ENCODE data around the gene CPNE4.
"Not testable (repeated sequence)": the region's sequence is repeated elsewhere in the genome, so short reads cannot be mapped to it uniquely, and the experiment has no call there.

CPNE4 gene

GRCh38 chr3:132034486-132035464 lies at the start of gene CPNE4:
CPNE4 (minus strand) TSS chr3:132035014.
- DNase-seq (ENCODE audit: low spot score): peak; percentile 95

DNA sequence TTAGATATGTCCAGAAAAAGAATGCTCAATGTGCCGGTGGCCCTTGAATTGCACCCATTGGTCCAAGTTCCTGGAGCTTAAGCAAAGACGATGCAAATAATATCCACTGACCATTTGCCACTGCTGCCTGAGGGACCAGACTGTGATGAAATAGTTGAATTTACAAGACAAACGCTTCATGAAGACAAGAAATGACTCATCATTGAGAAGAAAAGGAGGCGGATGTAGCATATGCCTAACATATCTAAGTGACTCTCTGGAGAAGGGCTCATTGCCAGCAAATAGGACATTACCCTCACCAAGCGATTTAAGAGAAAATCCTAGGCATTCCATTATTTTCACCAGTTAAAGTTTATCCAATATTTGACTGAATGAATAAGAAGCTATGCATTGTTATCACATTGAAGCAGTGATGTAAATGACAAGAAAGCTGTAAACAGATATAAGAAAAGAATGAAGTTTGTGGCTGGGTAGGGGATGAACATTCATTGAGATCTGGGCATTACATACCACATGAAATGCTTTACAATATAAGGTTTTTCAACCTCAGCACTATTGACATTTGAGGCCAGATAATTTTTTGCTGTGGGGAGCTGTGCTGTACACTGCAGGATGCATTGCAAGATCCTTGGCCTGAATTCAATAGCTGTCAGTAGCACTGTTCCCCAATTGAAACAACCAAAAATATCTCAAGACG lies 48.9 kb upstream of the CPNE4 start:
- peak; percentile 9 for DNase-seq (ENCODE audit: low spot score)

DNA sequence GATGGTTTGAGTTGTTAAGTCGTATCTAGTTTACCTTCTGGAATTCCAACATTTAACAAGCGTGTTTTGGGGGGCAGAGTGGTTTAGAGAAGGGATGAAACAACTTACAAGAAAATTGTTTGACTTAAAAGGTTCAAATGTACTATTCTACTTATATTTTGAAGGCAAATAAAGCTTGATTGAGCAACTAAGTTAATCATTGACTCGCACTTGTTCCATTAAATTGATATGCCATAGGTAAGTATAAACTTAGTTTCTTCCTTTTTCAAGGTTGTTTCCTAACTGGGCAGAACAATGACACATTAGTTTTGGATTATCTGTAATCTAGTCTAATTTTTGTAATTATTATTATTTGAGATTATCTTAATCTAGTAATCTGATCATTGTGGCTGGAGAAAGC lies 48.3 kb upstream of the CPNE4 start:
- DNase-seq (ENCODE audit: low spot score): no peak

- no peak for DNase-seq (ENCODE audit: low spot score)
These were observed 44.3 kb upstream of the CPNE4 start for GRCh38 chr3:132079147-132079546.

DNA sequence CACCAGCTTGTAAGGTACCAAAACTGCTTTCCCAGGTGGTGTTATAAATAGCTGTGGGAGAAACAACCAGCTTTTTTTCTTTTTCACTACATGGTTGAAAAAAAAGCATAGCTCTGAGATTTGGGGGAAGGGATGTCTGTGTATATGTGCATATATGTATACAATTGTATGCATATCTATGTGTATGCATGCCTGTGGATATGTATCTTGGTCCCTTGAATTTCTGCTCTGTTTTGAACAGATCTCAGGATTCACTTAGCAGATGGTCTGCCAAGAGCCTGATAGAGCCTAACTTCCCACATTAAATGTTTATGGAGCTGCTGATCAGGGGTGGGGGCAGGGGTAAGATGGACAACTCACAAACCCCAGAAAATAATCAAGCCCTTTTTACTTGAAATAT lies 39.0 kb upstream of the CPNE4 start:
- DNase-seq (ENCODE audit: low spot score): no peak

DNA sequence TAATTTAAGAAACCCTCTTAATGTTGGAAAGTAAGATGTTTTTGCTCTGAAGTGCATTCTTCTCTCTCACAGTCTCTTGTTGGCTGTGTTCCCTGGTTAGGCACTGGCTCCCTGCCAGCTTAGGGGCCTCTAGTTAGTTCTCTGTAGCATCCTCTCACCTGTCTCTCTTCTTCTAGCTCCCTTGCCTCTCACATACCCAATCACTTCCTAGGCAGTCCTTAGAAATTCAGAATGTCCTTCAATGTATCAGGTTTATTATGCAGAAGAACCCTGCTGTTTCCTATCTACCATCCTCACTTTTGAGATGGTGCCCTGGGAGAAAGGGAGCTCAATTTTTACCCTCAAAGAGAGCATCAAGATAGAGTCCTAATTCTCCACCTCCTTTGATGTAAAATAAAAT lies 36.2 kb upstream of the CPNE4 start:
- peak; percentile 14 for DNase-seq (ENCODE audit: low spot score)

GRCh38 chr3:132064114-132064513 lies 29.3 kb upstream of the CPNE4 start:
- peak; percentile 29 for DNase-seq (ENCODE audit: low spot score)

DNA sequence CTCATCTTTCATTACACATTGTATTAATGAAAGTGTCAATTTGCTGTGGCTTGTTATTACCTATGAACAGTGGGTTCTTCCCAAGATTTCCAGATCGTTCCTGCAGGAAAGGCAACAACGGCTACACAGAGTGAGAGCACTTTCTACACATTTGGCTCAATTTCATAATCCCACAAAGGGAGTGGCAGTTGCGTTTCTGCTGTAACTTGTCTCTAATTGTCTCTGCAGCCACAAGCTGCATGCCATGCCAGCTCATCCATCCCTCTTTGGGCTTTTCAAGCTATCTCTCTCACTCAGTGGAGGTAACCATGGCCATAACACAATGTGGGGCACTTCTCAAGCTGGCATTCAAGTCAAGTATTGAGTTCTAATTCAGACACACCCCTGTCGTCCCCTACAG lies 27.7 kb upstream of the CPNE4 start:
- DNase-seq (ENCODE audit: low spot score): no peak

DNA sequence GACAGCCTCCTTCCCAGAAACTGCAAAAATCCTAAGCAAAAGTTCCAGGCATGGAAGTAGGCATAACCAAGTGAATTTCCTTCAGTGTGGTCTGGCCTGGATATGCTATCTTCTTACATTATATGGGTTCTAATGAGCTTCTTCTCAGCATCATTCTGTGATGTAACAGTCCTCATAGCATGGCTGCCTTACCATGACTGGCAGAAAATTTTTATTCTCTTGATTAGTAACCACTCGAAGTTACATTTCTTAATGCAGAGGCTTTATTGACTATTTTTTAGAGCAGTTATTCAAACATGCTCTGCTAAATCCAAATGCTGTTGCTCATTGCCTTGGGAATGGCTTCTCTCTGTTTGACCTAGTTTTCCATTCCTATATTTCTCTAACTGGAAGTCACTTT lies 21.1 kb upstream of the CPNE4 start:
- DNase-seq (ENCODE audit: low spot score): no peak

DNA sequence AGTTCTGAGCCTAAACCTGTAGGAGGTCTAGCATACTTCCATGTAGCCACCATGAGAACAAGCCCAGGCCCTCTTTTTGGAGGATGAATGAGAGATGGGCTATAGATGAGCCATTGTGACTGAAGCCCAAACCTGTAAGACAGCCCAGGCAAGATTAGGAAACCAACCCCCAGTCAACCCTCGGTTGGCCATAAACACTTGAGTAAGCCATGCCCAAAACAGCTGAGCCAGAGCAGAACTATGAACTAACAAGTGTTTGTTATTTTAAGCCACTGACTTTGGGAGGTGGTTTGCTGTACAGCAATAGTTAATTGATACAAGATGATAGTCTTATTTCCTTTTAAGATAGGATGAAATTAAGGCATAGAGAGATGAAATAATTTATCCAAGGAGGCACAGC lies 12.4 kb upstream of the CPNE4 start:
- DNase-seq (ENCODE audit: low spot score): no peak

GRCh38 chr3:132044874-132045273 lies 10.1 kb upstream of the CPNE4 start:
- DNase-seq (ENCODE audit: low spot score): not testable (repeated sequence)

GRCh38 chr3:132042681-132043080 lies 7.9 kb upstream of the CPNE4 start:
- no peak for DNase-seq (ENCODE audit: low spot score)

- peak; percentile 33 for DNase-seq (ENCODE audit: low spot score)
These were observed 3.5 kb upstream of the CPNE4 start for GRCh38 chr3:132038198-132038825.

GRCh38 chr3:132037581-132037980 lies 2.8 kb upstream of the CPNE4 start:
- DNase-seq (ENCODE audit: low spot score): no peak

DNA sequence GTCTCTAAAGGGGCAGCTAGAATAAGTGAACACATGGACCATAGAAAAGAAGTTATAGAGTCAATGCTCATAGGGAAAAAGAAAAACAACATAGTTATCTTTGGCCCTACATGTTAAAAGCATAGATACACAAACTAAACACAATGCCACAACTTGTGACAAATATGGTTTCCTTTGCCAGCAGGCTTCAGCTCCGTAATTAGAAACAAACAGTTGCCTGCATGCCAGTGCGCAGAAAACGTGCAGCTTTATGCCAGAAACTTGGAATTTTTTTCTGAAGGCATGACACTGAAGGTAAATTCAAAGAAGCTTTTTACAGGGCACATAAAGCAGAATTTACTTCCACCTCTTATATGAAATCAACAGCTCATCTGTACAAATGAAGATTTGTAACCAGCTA lies 2.2 kb upstream of the CPNE4 start:
- no peak for DNase-seq (ENCODE audit: low spot score)

- peak; percentile 14 for DNase-seq (ENCODE audit: low spot score)
These were observed 723 bp downstream of the CPNE4 start for GRCh38 chr3:132034097-132034485.

- peak; percentile 6 for DNase-seq (ENCODE audit: low spot score)
These were observed 1.3 kb downstream of the CPNE4 start for GRCh38 chr3:132033471-132033870.

DNA sequence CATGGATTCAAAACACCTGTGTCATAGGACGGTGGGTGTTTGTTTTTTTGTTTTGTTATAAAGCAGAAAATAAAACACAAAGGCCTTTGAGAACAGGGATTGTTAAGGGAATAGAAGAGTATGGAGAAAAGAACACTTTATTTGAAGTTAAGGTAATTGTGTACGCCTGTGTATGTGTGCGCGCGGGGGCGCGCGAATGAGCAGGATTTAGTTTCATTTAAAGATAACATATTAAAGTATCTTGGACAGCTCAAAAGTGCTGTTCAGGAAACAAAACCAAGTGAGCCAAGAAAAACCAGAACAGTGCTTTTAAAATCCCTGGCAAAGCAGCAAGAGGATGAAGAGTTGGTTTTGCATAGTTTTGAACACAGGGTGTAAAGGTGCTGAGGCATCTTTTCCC lies 1.9 kb downstream of the CPNE4 start:
- DNase-seq (ENCODE audit: low spot score): no peak

- DNase-seq (ENCODE audit: low spot score): peak; percentile 84
These were observed 5.5 kb downstream of the CPNE4 start for GRCh38 chr3:132029182-132029902.

GRCh38 chr3:132022914-132023313 lies 11.9 kb downstream of the CPNE4 start:
- DNase-seq (ENCODE audit: low spot score): no peak

- DNase-seq (ENCODE audit: low spot score): no peak
These were observed 14.8 kb downstream of the CPNE4 start for GRCh38 chr3:132020058-132020457.

- DNase-seq (ENCODE audit: low spot score): no peak
These were observed 17.7 kb downstream of the CPNE4 start for GRCh38 chr3:132017137-132017536.

Measured in iPS-NIHi11 (cell line).